ENCODE data around the gene LRP1B. TPM values are rescaled to one million over a fixed set of nuclear protein-coding genes. Genes with fewer than 3 reads are reported as not detected.

The LRP1B gene
- total and polyA plus RNA-seq, 2 of the 8 experiments (the other 6 are each of a cell fraction or from before 2014, with no cell fraction given), result 0.03 TPM; not detected in 1

DNA sequence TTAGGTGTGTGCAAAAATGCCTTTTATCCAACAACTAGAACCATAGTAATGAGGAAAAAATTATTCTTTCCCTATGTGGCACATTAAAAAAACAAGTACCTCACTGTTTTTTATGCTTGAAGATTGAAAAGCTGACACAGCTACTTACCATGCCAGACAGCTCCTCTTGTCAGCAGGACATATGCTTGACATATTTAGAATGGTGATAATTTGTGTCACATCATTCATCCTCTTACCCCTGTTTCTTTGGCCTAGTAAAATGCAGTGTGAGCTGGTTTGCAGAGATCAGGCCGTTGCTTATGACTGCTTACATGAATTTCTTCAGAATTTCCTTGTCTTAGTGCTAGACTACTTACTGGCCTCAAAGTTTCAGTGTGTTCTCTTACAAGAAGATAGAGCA lies 869.9 kb downstream of the LRP1B start:
- no peaks in the 10 kb centered on the region for H3K79me1 ChIP-seq (ENCODE audit: low read depth, low read length)
- no peak overlapping the region for H3K4me3 ChIP-seq (ENCODE audit: extremely low read depth in 1 of 4, insufficient read depth in 2 of 4, low read depth in 3 of 4, low read length in 4 of 4)
- no peak overlapping the region for H2AFZ ChIP-seq (ENCODE audit: low read length)
- no peak overlapping the region for H4K8ac ChIP-seq (ENCODE audit: extremely low read depth, insufficient read depth, low read length)
- no peak overlapping the region for H2BK5ac ChIP-seq (ENCODE audit: low read depth, low read length)
- no peak overlapping the region for H3K27ac ChIP-seq (ENCODE audit: low read depth, low read length)
- H3K23me2 ChIP-seq (ENCODE audit: low read depth, low read length), result no peaks in the 10 kb centered on the region
- H4K20me1 ChIP-seq (replicated peaks in 1 of 2; ENCODE audit: control insufficient read depth in 1 of 2, insufficient read depth in 2 of 2, low read length in 2 of 2), result no peaks in the 10 kb centered on the region
- ChIA-PET POLR2A (ENCODE audit: partially characterized antibody) (no interaction called here), CTCF (ENCODE audit: partially characterized antibody) (no interaction called here)
- no peak for DNase-seq (ENCODE audit: low read depth in 1 of 2, low spot score in 2 of 2)
- no peak for FAIRE-seq
- no peak overlapping the region for H2BK120ac ChIP-seq (replicated peaks; ENCODE audit: low read depth, low read length)
- no peak overlapping the region for H2BK12ac ChIP-seq (ENCODE audit: low read depth, low read length)
- no peaks in the 10 kb centered on the region for H3K36me3 ChIP-seq (ENCODE audit: control insufficient read depth in 2 of 4, insufficient read depth in 4 of 4, low read length in 3 of 4)
- no peaks in the 10 kb centered on the region for H3K79me2 ChIP-seq (ENCODE audit: control insufficient read depth in 1 of 2, insufficient read depth in 2 of 2, low read length in 2 of 2)
- no peak overlapping the region for H3K23ac ChIP-seq (ENCODE audit: insufficient read length)
- H2AK5ac ChIP-seq (ENCODE audit: low read depth, low read length), result no peak overlapping the region
- no peaks in the 10 kb centered on the region for H3K9me3 ChIP-seq (ENCODE audit: insufficient read depth in 2 of 2, low read depth in 1 of 2, low read length in 1 of 2)
- WGBS, 2 experiments (ENCODE audit: extremely low coverage in 1 of 2, insufficient coverage in 1 of 2, insufficient read length in 1 of 2, insufficient replicate concordance in 2 of 2, low coverage in 1 of 2, low lambda C conversion rate in 2 of 2, missing lambda C conversion rate in 1 of 2), result 100% methylated on average over 1 of the region's 1 CpG; no CpG with 5 or more reads in 1 of the 2 experiments
- H3K14ac ChIP-seq (ENCODE audit: insufficient read length), result no peak overlapping the region
- H4K91ac ChIP-seq (replicated peaks; ENCODE audit: insufficient read length, low read length), result no peak overlapping the region
- H3K4me2 ChIP-seq (ENCODE audit: insufficient read depth in 1 of 2, low read depth in 2 of 2, low read length in 2 of 2), result no peak overlapping the region
- no peak overlapping the region for H2BK20ac ChIP-seq (ENCODE audit: low read length)
- no peak overlapping the region for H4K5ac ChIP-seq (ENCODE audit: insufficient read length, low read depth, low read length)
- no peak overlapping the region for H3K18ac ChIP-seq (ENCODE audit: extremely low read depth, low read length)
- H3K4ac ChIP-seq (replicated peaks; ENCODE audit: insufficient read length, low read depth, low read length), result no peak overlapping the region
- no peak overlapping the region for H3K9ac ChIP-seq (replicated peaks in 1 of 4; ENCODE audit: extremely low read depth in 1 of 4, low read depth in 3 of 4, low read length in 3 of 4)
- H3K4me1 ChIP-seq (replicated peaks in 1 of 4; ENCODE audit: control insufficient read depth in 3 of 4, insufficient read depth in 4 of 4, low read length in 3 of 4), result no peaks in the 10 kb centered on the region
- no peaks in the 10 kb centered on the region for H3K27me3 ChIP-seq (replicated peaks in 1 of 4; ENCODE audit: control insufficient read depth in 3 of 4, extremely low read depth in 1 of 4, insufficient read depth in 3 of 4, low read length in 3 of 4)
- no peak overlapping the region for H2BK15ac ChIP-seq (ENCODE audit: low read length)
- no peak overlapping the region for H3K56ac ChIP-seq (replicated peaks; ENCODE audit: insufficient read length, low read depth, low read length)
- TF ChIP-seq BACH1 (IDR thresholded peaks at IDR 0.05; ENCODE audit: low read length), result no peak
- TF ChIP-seq, protein P1, sequence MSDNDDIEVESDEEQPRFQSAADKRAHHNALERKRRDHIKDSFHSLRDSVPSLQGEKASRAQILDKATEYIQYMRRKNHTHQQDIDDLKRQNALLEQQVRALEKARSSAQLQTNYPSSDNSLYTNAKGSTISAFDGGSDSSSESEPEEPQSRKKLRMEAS (IDR thresholded peaks at IDR 0.05), result no peak
- no peak for TF ChIP-seq SP2 (IDR thresholded peaks at IDR 0.05; ENCODE audit: low read length)
- TF ChIP-seq, protein P2, sequence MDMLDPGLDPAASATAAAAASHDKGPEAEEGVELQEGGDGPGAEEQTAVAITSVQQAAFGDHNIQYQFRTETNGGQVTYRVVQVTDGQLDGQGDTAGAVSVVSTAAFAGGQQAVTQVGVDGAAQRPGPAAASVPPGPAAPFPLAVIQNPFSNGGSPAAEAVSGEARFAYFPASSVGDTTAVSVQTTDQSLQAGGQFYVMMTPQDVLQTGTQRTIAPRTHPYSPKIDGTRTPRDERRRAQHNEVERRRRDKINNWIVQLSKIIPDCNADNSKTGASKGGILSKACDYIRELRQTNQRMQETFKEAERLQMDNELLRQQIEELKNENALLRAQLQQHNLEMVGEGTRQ (IDR thresholded peaks at IDR 0.05; ENCODE audit: low read length), result no peak
- TF ChIP-seq, protein P3, sequence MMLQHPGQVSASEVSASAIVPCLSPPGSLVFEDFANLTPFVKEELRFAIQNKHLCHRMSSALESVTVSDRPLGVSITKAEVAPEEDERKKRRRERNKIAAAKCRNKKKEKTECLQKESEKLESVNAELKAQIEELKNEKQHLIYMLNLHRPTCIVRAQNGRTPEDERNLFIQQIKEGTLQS (IDR thresholded peaks at IDR 0.05; ENCODE audit: insufficient read depth, low read depth, low read length), result no peak
- no peak for TF ChIP-seq CHD1 (IDR thresholded peaks at IDR 0.05; ENCODE audit: low read depth, low read length)
- TF ChIP-seq SIRT6 (IDR thresholded peaks at IDR 0.05; ENCODE audit: low read length), result no peak
- TF ChIP-seq EGR1 (IDR thresholded peaks at IDR 0.05; ENCODE audit: borderline replicate concordance, low read depth, low read length), result no peak
- TF ChIP-seq, protein P4, sequence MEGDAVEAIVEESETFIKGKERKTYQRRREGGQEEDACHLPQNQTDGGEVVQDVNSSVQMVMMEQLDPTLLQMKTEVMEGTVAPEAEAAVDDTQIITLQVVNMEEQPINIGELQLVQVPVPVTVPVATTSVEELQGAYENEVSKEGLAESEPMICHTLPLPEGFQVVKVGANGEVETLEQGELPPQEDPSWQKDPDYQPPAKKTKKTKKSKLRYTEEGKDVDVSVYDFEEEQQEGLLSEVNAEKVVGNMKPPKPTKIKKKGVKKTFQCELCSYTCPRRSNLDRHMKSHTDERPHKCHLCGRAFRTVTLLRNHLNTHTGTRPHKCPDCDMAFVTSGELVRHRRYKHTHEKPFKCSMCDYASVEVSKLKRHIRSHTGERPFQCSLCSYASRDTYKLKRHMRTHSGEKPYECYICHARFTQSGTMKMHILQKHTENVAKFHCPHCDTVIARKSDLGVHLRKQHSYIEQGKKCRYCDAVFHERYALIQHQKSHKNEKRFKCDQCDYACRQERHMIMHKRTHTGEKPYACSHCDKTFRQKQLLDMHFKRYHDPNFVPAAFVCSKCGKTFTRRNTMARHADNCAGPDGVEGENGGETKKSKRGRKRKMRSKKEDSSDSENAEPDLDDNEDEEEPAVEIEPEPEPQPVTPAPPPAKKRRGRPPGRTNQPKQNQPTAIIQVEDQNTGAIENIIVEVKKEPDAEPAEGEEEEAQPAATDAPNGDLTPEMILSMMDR (IDR thresholded peaks at IDR 0.05; ENCODE audit: control extremely low read depth in 1 of 3, insufficient read depth in 1 of 3, low read depth in 1 of 3, low read length in 3 of 3), result no peak
- TF ChIP-seq BCL11A (IDR thresholded peaks at IDR 0.05; ENCODE audit: low read depth in 2 of 2, low read length in 2 of 2), result no peak
- no peak for TF ChIP-seq CEBPB (IDR thresholded peaks at IDR 0.05; ENCODE audit: low read depth, low read length)

All from H1 (cell line).